NT2/D1 (cell line): ENCODE data around the gene ATXN7.

Source experiments
- YY1 ChIP-seq: IDR thresholded peaks from 2 replicates; pipeline ENCODE4 v1.6.1; 2011; ENCODE audit not compliant: insufficient read length, insufficient read depth
- ZNF274 ChIP-seq: IDR thresholded peaks from 2 replicates; pipeline ENCODE4 v1.6.1; 2011; ENCODE audit warnings: mild to moderate bottlenecking, low read depth, low read length

GRCh38 chr3:63855333-63855940 is 8.2 kb upstream of the ATXN7 start:
- TF ChIP-seq YY1, result no peak
- TF ChIP-seq ZNF274, result no peak
